ENCODE data around the gene CMTM3. TPM values are rescaled to one million over a fixed set of nuclear protein-coding genes. Genes with fewer than 3 reads are reported as not detected.
"Not testable (repeated sequence)": the region's sequence is repeated elsewhere in the genome, so short reads cannot be mapped to it uniquely, and the experiment has no call there.

The CMTM3 gene, protein sequence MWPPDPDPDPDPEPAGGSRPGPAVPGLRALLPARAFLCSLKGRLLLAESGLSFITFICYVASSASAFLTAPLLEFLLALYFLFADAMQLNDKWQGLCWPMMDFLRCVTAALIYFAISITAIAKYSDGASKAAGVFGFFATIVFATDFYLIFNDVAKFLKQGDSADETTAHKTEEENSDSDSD
- 103 TPM for polyA plus RNA-seq (2012; ENCODE audit: insufficient read depth, insufficient read length)

- H3K4me3 ChIP-seq (ENCODE audit: low read length): peak within 1 kb of the TSS; percentile 78
- peak; percentile 54 for DNase-seq (ENCODE audit: low read depth, low spot score)
Measured at GRCh38 chr16:66604376-66605176, at the start of gene CMTM3. Gene CMTM3, plus strand, starts transcription at chr16:66604704. Its CDS starts 102 bp downstream, at chr16:66604806.

- DNase-seq (ENCODE audit: low read depth, low spot score): no peak
- no peak overlapping the region for H3K4me3 ChIP-seq (ENCODE audit: low read length)
Measured at GRCh38 chr16:66560107-66560506, 44.4 kb upstream of the CMTM3 start.

DNA sequence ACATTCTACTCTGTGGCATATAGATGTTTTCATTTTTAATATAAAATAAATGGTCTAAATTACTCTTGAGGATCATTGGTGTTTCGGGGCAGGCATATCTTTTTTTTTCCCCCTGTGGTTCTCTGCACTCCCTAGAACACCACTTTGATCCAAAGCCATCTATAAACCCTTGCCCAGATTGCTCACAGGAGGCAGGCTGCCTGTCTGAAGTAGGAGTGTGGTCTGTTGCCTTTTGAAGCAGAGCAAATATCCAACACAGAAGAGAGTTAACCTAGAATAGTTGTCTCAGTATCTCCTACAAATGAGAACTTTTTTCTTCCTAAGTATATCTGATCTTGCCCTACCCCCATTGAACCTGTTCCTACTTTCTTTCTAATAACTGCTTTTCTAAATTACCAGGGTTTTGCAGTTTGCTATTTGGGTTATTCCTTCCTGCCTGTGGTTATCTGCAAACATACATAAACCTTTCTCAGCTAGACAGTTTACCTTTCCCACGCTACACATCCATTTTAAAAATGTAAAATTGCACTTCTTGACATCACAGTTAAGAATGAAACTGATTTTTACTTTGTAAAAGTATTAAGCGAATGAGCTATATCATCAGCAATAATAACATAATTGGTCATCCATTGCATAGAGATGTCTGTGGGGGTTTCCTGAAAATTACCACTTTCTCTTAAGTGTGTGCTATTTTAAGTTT is 43.0 kb upstream of the CMTM3 start:
- DNase-seq (ENCODE audit: low read depth, low spot score): peak; percentile 85
- peak overlapping the region; percentile 27 for H3K4me3 ChIP-seq (ENCODE audit: low read length)

GRCh38 chr16:66562409-66562808 is 42.1 kb upstream of the CMTM3 start:
- no peak for DNase-seq (ENCODE audit: low read depth, low spot score)
- peak overlapping the region; percentile 15 for H3K4me3 ChIP-seq (ENCODE audit: low read length)

- peak overlapping the region; percentile 15 for H3K4me3 ChIP-seq (ENCODE audit: low read length)
- peak; percentile 79 for DNase-seq (ENCODE audit: low read depth, low spot score)
Measured at GRCh38 chr16:66562986-66563385, 41.5 kb upstream of the CMTM3 start.

DNA sequence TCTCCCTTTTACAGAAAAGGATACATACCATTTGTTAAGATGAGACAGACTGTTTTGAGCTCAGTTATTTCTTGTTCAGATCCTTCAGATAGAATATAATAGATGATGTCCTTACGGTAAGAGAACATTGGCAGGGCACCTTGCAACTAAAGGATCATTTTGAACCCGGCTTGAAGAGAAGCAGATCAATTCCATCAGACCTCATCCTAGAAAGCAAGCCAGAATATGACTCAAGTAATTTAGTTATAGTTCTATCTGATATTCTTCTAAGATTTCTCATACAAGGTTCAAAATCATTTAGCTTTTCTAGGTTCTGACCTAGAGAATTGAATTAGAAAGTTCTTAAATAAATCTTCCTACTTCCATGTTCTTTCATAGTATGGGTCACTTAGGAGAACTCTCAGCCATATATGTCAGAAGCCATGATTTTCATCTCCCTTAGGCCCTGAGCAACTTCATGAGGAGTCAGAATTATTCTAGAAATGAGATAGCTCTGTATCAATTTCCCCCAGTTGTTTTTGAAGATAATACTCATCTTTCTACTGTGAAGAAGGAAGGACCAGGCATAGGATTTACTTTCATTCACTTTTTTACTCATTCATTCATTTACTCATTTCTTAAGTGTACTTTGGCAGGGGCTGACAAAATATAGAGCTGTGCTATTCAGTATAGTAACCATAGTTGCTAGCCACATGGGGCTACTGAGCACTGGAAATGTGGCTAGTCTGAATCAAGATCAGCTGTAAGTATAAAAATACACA is 40.8 kb upstream of the CMTM3 start:
- no peak for DNase-seq (ENCODE audit: low read depth, low spot score)
- no peak overlapping the region for H3K4me3 ChIP-seq (ENCODE audit: low read length)

DNA sequence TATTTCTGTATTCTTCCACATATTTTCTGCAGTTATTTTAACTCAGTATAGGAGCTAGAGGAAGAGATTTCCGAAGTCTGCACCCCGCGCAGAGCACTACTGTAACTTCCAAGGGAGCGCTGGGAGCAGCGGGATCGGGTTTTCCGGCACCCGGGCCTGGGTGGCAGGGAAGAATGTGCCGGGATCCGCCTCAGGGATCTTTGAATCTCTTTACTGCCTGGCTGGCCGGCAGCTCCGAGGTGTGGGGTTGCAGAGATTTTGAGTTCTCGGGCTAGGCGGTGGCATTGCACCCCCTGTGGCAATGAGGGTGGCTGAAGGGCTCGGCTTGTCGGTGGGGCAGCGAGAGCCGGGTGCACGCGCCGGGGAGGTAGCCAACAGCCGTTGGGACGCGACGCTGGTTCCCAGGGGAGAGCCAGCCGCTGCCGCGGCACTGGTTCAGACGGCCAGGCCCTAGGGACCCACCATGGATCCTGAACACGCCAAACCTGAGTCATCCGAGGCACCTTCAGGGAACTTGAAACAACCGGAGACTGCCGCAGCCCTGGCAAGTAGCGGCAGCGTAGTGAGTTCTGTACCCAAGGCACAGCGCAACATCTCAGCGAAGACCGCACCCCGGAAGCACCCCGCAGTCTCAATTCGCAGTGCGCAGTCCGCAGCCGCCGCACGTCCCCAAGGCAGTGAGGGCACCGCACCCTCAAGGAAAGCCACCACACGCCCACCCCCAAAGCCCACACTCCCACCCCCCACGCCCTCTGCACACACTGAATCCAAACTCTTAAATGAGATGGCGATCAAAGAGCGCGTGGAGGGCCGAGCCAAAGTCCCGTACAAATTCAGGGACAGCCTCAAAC is 38.2 kb upstream of the CMTM3 start, which contains the start of gene CMTM1:
Gene CMTM1, plus strand, starts transcription at position 389 of the 851 bp plus-strand sequence. Its CDS starts 75 bp downstream, at position 464.
- DNase-seq (ENCODE audit: low read depth, low spot score): no peak
- H3K4me3 ChIP-seq (ENCODE audit: low read length): no peak within 1 kb of the TSS

GRCh38 chr16:66567270-66567669 is 37.2 kb upstream of the CMTM3 start:
- not testable (repeated sequence) for H3K4me3 ChIP-seq (ENCODE audit: low read length); DNase-seq (ENCODE audit: low read depth, low spot score)

- H3K4me3 ChIP-seq (ENCODE audit: low read length): no peak overlapping the region
- no peak for DNase-seq (ENCODE audit: low read depth, low spot score)
Measured at GRCh38 chr16:66568355-66568754, 36.1 kb upstream of the CMTM3 start.

- no peak for DNase-seq (ENCODE audit: low read depth, low spot score)
- no peak overlapping the region for H3K4me3 ChIP-seq (ENCODE audit: low read length)
Measured at GRCh38 chr16:66569131-66569530, 35.4 kb upstream of the CMTM3 start.

- H3K4me3 ChIP-seq (ENCODE audit: low read length): no peak overlapping the region
- no peak for DNase-seq (ENCODE audit: low read depth, low spot score)
Measured at GRCh38 chr16:66569827-66570405, 34.6 kb upstream of the CMTM3 start.

DNA sequence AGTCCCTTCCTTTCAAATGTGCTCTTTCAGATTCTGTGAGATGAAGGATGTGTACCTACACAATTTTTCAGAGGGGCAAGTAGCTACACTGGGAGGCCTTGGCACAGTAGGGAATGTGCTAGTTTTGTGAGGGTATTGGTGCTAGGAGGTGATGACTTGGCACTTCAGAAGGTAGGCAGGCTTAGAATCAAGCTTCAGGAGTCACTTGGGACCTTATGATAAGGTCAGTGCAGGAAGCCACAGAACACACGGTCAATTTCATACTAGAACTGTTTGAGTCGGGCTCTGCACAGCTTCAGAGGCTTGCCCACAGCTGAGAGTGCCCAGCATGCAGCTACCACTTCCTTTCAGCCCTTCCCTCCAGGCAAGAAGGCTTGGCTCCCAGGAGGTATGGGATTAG is 32.1 kb upstream of the CMTM3 start:
- no peak for DNase-seq (ENCODE audit: low read depth, low spot score)
- no peak overlapping the region for H3K4me3 ChIP-seq (ENCODE audit: low read length)

DNA sequence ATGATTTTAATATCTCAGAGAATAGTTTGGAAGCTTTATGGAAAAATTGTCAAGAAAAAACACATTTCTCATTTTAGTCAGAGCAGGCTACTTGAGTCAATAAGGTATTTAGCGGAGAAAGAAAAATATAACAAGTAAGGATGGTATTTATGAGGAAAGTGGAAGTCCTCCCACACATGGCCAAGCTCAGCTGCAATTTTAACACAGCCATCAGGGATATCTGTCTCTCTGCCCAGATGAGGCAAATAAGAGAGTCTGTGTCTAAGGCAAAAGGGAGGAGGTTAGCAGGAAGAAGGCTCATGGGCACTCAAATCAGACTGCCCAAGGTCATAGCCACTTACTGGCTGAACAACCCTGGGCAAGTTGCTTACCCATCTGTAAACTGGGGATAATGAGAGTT is 30.4 kb upstream of the CMTM3 start:
- H3K4me3 ChIP-seq (ENCODE audit: low read length): no peak overlapping the region
- DNase-seq (ENCODE audit: low read depth, low spot score): no peak

DNA sequence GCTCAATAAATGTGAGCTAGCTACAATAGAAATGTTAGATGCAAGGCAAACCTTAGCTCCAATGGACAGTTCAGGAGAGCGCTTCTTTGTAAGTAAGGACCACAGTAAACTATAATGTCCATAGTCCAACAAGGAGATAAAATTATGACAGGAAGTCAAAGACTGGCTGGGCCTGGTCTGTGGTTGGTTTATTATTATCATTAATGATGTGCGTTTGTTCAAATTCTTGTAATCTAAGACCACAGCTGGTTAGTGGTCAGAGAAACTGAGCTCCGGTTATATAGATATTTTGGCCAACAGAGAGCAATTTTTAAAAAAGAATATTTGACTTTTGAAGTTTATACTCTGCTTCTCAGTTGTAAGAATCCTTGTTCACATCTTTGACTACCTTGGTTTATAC is 30.0 kb upstream of the CMTM3 start:
- DNase-seq (ENCODE audit: low read depth, low spot score): no peak
- H3K4me3 ChIP-seq (ENCODE audit: low read length): no peak overlapping the region

GRCh38 chr16:66575060-66575459 is 29.4 kb upstream of the CMTM3 start:
- no peak for DNase-seq (ENCODE audit: low read depth, low spot score)
- H3K4me3 ChIP-seq (ENCODE audit: low read length): no peak overlapping the region

GRCh38 chr16:66576296-66576695 is 28.2 kb upstream of the CMTM3 start:
- no peak for DNase-seq (ENCODE audit: low read depth, low spot score)
- H3K4me3 ChIP-seq (ENCODE audit: low read length): no peak overlapping the region

GRCh38 chr16:66578651-66579531 is 25.6 kb upstream of the CMTM3 start, which contains the start of gene CMTM2:
Gene CMTM2, plus strand, starts transcription at chr16:66579463. Its CDS starts 145 bp downstream, at chr16:66579608.
- DNase-seq (ENCODE audit: low read depth, low spot score): no peak
- H3K4me3 ChIP-seq (ENCODE audit: low read length): no peak within 1 kb of the TSS
